NCI-H2196 (cell line): ENCODE measurements around the gene PTPDC1.
"Not testable (repeated sequence)": the region's sequence is repeated elsewhere in the genome, so short reads cannot be mapped to it uniquely, and the experiment has no call there.

Experiments
- DNase-seq: peaks from one replicate; lab custom pipeline; 2025; ENCODE audit not compliant: unreplicated experiment; lab: John Stamatoyannopoulos, UW

Gene PTPDC1

GRCh38 chr9:94086486-94087345 lies 2.5 kb downstream of the PTPDC1 start:
- peak; percentile 40 for DNase-seq

DNA sequence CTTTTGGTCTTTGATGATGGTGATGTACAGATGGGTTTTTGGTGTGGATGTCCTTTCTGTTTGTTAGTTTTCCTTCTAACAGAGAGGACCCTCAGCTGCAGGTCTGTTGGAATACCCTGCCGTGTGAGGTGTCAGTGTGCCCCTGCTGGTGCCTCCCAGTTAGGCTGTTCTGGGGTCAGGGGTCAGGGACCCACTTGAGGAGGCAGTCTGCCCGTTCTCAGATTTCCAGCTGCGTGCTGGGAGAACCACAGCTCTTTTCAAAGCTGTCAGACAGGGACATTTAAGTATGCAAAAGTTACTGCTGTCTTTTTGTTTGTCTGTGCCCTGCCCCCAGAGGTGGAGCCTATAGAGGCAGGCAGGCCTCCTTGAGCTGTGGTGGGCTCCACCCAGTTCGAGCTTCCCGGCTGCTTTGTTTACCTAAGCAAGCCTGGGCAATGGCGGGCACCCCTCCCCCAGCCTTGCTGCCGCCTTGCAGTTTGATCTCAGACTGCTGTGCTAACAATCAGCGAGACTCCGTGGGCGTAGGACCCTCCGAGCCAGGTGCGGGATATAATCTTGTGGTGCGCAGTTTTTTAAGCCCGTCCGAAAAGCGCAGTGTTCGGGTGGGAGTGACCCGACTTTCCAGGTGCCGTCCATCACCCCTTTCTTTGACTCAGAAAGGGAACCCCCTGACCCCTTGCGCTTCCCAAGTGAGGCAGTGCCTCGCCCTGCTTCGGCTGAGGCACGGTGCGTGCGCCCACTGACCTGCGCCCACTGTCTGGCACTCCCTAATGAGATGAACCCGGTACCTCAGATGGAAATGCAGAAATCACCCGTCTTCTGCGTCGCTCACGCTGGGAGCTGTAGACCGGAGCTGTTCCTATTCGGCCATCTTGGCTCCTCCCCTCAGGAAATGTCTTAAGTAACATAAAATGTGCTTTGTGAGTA lies 10.2 kb downstream of the PTPDC1 start:
- not testable (repeated sequence) for DNase-seq

GRCh38 chr9:94096819-94097577 lies 12.7 kb downstream of the PTPDC1 start:
- DNase-seq, result no peak

GRCh38 chr9:94097788-94098414 lies 13.6 kb downstream of the PTPDC1 start:
- no peak for DNase-seq

- no peak for DNase-seq
Measured at GRCh38 chr9:94100152-94100879, 16.1 kb downstream of the PTPDC1 start.

DNA sequence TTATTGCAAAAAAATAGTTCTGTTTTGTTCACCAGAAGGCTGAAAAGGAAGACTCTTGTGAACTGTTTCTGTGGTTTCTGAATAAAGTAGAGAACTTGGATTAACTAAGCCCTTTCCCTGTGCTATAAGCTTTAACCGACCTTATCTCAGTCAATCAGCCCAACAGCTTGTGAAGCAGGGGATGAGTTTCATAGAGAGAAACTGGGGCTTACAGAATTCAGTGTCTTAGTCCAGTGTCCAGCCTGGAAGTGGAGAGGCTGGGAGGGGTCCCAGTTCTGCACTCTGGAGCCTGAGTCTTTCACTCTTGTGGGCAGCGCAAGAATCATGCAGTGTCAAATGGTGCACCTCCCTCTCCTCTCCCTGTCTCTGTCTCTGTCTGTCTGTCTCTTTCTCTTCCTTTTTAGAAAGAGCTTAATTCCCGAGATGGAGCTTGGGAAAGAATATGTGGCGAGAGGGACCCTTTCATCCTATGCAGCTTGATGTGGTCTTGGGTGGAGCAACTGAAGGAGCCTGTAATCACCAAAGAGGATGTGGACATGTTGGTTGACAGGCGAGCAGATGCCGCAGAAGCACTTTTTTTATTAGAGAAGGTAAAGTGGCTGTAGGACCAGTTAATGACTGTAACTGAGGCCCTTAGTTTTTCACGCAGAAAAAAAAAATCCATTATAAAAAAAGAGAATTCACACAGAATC lies 17.0 kb downstream of the PTPDC1 start:
- no peak for DNase-seq

DNA sequence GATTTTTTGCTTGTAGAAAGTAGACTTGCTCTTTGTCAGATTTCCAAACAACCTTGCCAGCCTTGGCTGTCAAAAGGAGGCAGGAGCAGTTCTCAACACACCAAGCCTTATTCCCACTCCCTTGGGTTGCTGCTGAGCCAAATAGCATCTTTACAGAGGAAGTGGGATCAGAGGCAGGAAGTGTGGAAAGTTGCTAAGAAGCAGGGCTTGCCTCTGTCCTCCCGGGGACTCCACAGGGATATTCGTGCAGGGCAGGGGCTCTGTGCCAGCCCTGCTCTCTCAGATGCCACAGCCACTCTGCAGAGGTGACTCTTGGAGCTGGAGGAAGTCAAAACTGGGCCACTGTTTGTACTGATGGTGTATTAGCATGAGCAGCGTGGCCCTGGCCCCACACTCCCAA lies 24.3 kb downstream of the PTPDC1 start:
- DNase-seq, result no peak

DNA sequence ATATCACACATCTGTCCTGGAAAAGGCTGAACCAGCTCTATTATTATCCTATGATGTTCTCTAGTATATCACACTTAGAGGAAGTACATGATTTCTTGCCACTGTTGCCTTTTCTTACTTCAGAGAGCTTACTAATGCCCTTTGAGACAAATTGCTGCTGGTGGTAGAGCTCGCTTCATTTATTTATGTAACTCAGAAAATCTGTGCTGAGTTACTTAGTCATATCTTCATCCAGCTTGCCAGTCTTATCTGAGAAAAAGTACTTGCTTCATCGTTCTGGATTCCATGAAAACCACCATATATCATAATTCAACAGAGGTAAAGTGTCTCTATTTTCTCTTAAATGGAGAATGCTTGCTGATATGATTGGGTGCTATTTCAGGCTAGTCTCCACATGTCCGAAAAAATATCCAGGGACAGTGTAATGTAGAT lies 26.6 kb downstream of the PTPDC1 start:
- no peak for DNase-seq

DNA sequence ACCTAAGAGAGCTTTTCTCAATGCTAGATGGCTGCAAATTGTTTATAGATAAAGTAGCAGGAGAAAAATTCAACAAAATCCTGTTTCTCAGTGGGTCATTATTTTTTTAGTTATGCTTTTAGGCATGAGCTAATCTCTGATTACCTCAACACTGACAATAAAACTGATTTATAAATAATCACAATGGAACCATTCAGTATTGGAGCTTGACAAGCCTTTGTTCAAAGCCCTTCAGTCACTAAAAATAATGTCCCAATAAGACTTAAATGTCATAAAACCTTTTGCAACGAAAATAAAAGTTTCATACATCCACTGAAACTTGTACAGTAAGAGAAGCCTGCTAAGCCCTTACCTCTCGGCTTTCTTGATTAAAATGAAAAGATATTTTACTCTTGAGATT lies 27.2 kb downstream of the PTPDC1 start:
- DNase-seq, result no peak

DNA sequence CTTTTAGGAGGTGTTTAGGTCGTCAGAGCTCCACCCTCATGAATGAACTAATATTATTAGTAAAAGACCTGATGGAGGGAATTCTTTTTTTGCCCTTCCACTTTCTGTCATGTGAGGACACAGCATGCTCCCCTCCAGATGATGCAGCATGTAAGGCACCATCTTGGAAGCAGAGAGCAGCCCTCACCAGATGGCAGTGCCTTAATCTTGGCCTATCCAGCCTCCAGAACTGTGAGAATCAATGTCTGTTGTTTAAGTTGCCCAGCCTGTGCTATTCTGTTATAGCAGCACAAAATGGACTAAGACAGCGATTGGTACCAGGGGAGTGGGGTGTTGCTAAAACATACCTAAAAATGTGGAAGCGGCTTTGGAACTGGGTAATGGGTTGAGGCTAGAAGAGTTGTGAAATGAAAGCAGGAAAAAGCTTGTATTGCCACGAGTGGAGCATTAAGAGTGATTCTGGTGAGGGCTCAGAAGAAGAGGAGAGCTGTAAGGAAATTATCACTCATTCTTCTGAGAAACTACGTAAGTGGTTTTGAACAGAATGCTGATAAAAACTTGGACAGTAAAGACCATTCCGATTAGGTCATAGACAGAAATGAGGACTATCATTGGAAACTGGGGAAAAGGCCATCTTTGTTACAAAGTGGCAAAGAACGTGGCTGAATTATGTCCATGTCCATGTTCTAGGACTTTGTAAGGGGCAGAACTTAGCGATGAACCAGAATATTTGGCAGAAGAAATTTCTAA lies 28.6 kb downstream of the PTPDC1 start:
- DNase-seq, result no peak

- DNase-seq, result not testable (repeated sequence)
Measured at GRCh38 chr9:94120088-94120487, 35.8 kb downstream of the PTPDC1 start.

GRCh38 chr9:94120854-94121376 lies 36.7 kb downstream of the PTPDC1 start:
- DNase-seq, result no peak

GRCh38 chr9:94126844-94127243 lies 42.6 kb downstream of the PTPDC1 start:
- no peak for DNase-seq

DNA sequence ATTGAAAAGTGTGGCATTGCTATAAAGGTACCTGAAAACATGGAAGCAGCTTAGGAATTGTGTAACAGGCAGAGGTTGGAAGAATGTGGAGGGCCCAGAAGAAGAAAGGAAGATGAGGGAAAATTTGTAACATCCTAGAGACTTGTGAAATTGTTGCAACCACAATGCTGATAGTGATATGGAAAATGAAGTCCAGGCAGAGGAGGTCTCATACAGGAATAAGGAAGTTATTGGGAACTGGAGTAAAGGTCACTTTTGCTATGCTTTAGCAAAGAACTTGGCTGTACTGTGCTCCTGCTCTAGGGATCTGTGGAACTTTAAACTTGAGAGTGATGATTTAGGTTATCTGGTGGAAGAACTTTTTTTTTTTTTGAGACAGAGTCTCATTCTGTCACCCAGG lies 43.5 kb downstream of the PTPDC1 start:
- DNase-seq, result no peak

GRCh38 chr9:94128580-94128979 lies 44.3 kb downstream of the PTPDC1 start:
- DNase-seq, result no peak

DNA sequence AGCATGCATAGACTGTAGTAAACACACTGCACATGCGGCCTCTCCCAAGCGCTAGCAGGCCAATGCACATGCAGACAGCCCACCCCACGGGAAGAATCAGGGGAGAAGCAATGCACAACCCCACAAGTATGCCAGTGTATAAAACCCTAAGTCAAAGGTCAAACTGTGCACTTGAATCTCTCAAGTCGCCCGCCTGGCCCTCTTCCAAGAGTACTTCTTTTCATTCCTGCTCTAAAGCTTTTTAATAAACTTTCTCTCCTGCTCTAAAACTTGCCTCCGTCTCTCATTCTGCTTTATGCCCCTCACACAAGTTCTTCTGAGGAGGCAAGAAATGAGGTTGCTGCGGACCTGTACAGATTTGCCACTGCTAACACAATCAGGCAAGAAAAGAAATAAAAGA lies 50.4 kb downstream of the PTPDC1 start:
- DNase-seq, result no peak

- no peak for DNase-seq
Measured at GRCh38 chr9:94135222-94135621, 51.0 kb downstream of the PTPDC1 start.

- DNase-seq, result no peak
Measured at GRCh38 chr9:94139672-94140417, 55.6 kb downstream of the PTPDC1 start.
